IMR-90 (cell line): ENCODE results near the gene PPP3CB. TPM values are rescaled to one million over a fixed set of nuclear protein-coding genes. Genes with fewer than 3 reads are reported as not detected.

Source experiments
- ATAC-seq: fragments of 200-7000 bp; cut with Tn5 transposase; 2 replicates; pipeline ENCODE4 v1.9.1; 2020; ENCODE audit warnings: low read depth, mild to moderate bottlenecking, moderate library complexity
- BruUV-seq: library from RNA; stranded (reverse); fragments of 400-500 nt; replicated peaks from 2 replicates; lab custom pipeline; 2021; lab: Mats Ljungman, UMichigan
- CTCF ChIA-PET: fragments of 300-600 bp; formaldehyde crosslinking; extraction: SDS; loops from one replicate; lab custom pipeline; 2021; ENCODE audit warnings: antibody characterized with exemption; lab: Yijun Ruan, JAX
- POLR2A ChIA-PET: fragments of 300-600 bp; sonication (Branson Sonifier 250); formaldehyde crosslinking; loops from one replicate; lab custom pipeline; 2022; ENCODE audit warnings: antibody characterized with exemption; ENCODE audit not compliant: unreplicated experiment; lab: Charles Lee
- DNase-seq: peaks from one replicate; pipeline ENCODE4 v3.0.0; 2013
- H2AFZ ChIP-seq: replicated peaks from 2 replicates; pipeline ENCODE3; 2013; ENCODE audit warnings: low read length, mild to moderate bottlenecking; ENCODE audit not compliant: poor library complexity
- H2AK5ac ChIP-seq: 2 replicates; pipeline ENCODE4 v1.6.1; 2013; ENCODE audit warnings: low read depth, low read length, inconsistent platforms
- H2AK9ac ChIP-seq: replicated peaks from 2 replicates; pipeline ENCODE3; 2013; ENCODE audit warnings: mild to moderate bottlenecking, low read depth, low read length, moderate library complexity; ENCODE audit not compliant: poor library complexity
- H2BK120ac ChIP-seq: 2 replicates; pipeline ENCODE4 v1.6.1; 2013; ENCODE audit warnings: low read depth, low read length, inconsistent platforms
- H2BK15ac ChIP-seq: 3 replicates; pipeline ENCODE4 v1.6.1; 2013; ENCODE audit warnings: low read depth, low read length, inconsistent platforms
- H2BK20ac ChIP-seq: 2 replicates; pipeline ENCODE4 v1.6.1; 2013; ENCODE audit warnings: low read depth, mild to moderate bottlenecking, inconsistent platforms, low read length, moderate library complexity
- H2BK5ac ChIP-seq: 2 replicates; pipeline ENCODE4 v1.6.1; 2013; ENCODE audit warnings: mild to moderate bottlenecking, low read depth, low read length, inconsistent platforms; ENCODE audit not compliant: poor library complexity, severe bottlenecking
- H3K14ac ChIP-seq: replicated peaks from 2 replicates; pipeline ENCODE4 v1.6.1; 2013; ENCODE audit warnings: low read depth, low read length, inconsistent platforms
- H3K18ac ChIP-seq: 2 replicates; pipeline ENCODE4 v1.6.1; 2013; ENCODE audit warnings: low read depth, low read length, control low read depth
- H3K23ac ChIP-seq: 2 replicates; pipeline ENCODE4 v1.6.1; 2013; ENCODE audit warnings: low read depth, low read length, inconsistent platforms
- H3K27ac ChIP-seq: 2 replicates; pipeline ENCODE4 v1.5.1; 2013; ENCODE audit warnings: mild to moderate bottlenecking, control low read depth, low read length; ENCODE audit not compliant: insufficient read depth
- H3K27me3 ChIP-seq: 2 replicates; pipeline ENCODE4 v1.6.1; 2013; ENCODE audit warnings: low read length; ENCODE audit not compliant: control insufficient read depth, insufficient read depth
- H3K36me3 ChIP-seq: 2 replicates; pipeline ENCODE4 v1.6.1; 2013; ENCODE audit warnings: low read length, mixed read lengths; ENCODE audit not compliant: control insufficient read depth, insufficient read depth
- H3K4ac ChIP-seq: 2 replicates; pipeline ENCODE4 v1.6.1; 2013; ENCODE audit warnings: low read depth, low read length, inconsistent platforms
- H3K4me1 ChIP-seq: 2 replicates; pipeline ENCODE4 v1.6.1; 2013; ENCODE audit warnings: low read length, mixed read lengths; ENCODE audit not compliant: control insufficient read depth, insufficient read depth
- H3K4me2 ChIP-seq: 2 replicates; pipeline ENCODE4 v1.6.1; 2013; ENCODE audit warnings: low read depth, mild to moderate bottlenecking, control low read depth, low read length, moderate library complexity
- H3K4me3 ChIP-seq: 2 replicates; pipeline ENCODE4 v1.5.1; 2013; ENCODE audit warnings: low read depth, mild to moderate bottlenecking, control low read depth, low read length, moderate library complexity; ENCODE audit not compliant: insufficient read depth
- H3K56ac ChIP-seq: 2 replicates; pipeline ENCODE4 v1.6.1; 2013; ENCODE audit warnings: low read length, inconsistent platforms; ENCODE audit not compliant: insufficient read depth; ENCODE audit errors: extremely low read depth
- H3K79me1 ChIP-seq, 2 experiments: 2 replicates each; pipeline ENCODE4 v1.6.1; 2013; ENCODE audit warnings: low read length in 2 of 2, inconsistent platforms in 1 of 2, low read depth in 1 of 2
- H3K9ac ChIP-seq: 2 replicates; pipeline ENCODE4 v1.6.1; 2013; ENCODE audit warnings: low read depth, low read length, control low read depth
- H3K9me1 ChIP-seq: 2 replicates; pipeline ENCODE4 v1.6.1; 2013; ENCODE audit warnings: low read length, inconsistent platforms; ENCODE audit not compliant: insufficient read depth
- H3K9me3 ChIP-seq: 2 replicates; pipeline ENCODE4 v1.6.1; 2013; ENCODE audit warnings: low read length; ENCODE audit not compliant: control insufficient read depth, insufficient read depth
- H4K20me1 ChIP-seq: 2 replicates; pipeline ENCODE4 v1.6.1; 2013; ENCODE audit warnings: low read length, inconsistent platforms; ENCODE audit not compliant: insufficient read depth
- H4K5ac ChIP-seq: 2 replicates; pipeline ENCODE4 v1.6.1; 2013; ENCODE audit warnings: mild to moderate bottlenecking, low read depth, low read length, control low read depth
- H4K8ac ChIP-seq, 2 experiments: 2 replicates each; pipeline ENCODE4 v1.6.1; 2013; ENCODE audit warnings: low read depth in 2 of 2, low read length in 2 of 2, control low read depth in 1 of 2, inconsistent platforms in 1 of 2
- H4K91ac ChIP-seq: 2 replicates; pipeline ENCODE4 v1.6.1; 2013; ENCODE audit warnings: low read depth, low read length, inconsistent platforms; ENCODE audit not compliant: insufficient read depth
- BHLHE40 ChIP-seq: fragments of 150-350 bp; IDR thresholded peaks from 2 replicates; pipeline ENCODE4 v1.6.1; 2016; ENCODE audit warnings: mild to moderate bottlenecking, low read depth, low read length
- CEBPB ChIP-seq: IDR thresholded peaks from 2 replicates; pipeline ENCODE4 v1.6.1; 2012; ENCODE audit warnings: low read depth, low read length, improper control_type of control experiment
- CHD1 ChIP-seq: IDR thresholded peaks from 2 replicates; pipeline ENCODE4 v1.6.1; 2012; ENCODE audit warnings: low read depth, low read length, improper control_type of control experiment
- CTCF ChIP-seq: conservative IDR thresholded peaks from 2 replicates; pipeline ENCODE4 v1.5.1; 2012; ENCODE audit warnings: mild to moderate bottlenecking, low read depth, low read length, improper control_type of control experiment
- ELK1 ChIP-seq: fragments of 150-350 bp; IDR thresholded peaks from 2 replicates; pipeline ENCODE4 v1.6.1; 2016; ENCODE audit warnings: low read depth, mild to moderate bottlenecking, low read length, moderate library complexity, borderline replicate concordance
- FOS ChIP-seq: fragments of 150-350 bp; IDR thresholded peaks from 2 replicates; pipeline ENCODE4 v1.6.1; 2016; ENCODE audit warnings: low read depth, low read length
- MAFK ChIP-seq: IDR thresholded peaks from 2 replicates; pipeline ENCODE4 v1.6.1; 2012; ENCODE audit warnings: low read depth, low read length, improper control_type of control experiment
- MAZ ChIP-seq: IDR thresholded peaks from 2 replicates; pipeline ENCODE4 v1.6.1; 2012; ENCODE audit warnings: low read depth, mild to moderate bottlenecking, low read length, improper control_type of control experiment, moderate library complexity, borderline replicate concordance
- MXI1 ChIP-seq: IDR thresholded peaks from 2 replicates; pipeline ENCODE4 v1.6.1; 2012; ENCODE audit warnings: low read depth, mild to moderate bottlenecking, low read length, moderate library complexity, borderline replicate concordance
- NFE2L2 ChIP-seq: fragments of 150-350 bp; IDR thresholded peaks from 2 replicates; pipeline ENCODE4 v1.6.1; 2016; ENCODE audit warnings: low read depth, mild to moderate bottlenecking, low read length
- POLR2A ChIP-seq: IDR thresholded peaks from 2 replicates; pipeline ENCODE4 v1.6.1; 2012; ENCODE audit warnings: mild to moderate bottlenecking, low read depth, low read length
- RAD21 ChIP-seq: IDR thresholded peaks from 2 replicates; pipeline ENCODE4 v1.6.1; 2012; ENCODE audit warnings: low read length, improper control_type of control experiment
- RCOR1 ChIP-seq: IDR thresholded peaks from 2 replicates; pipeline ENCODE4 v1.6.1; 2012; ENCODE audit warnings: mild to moderate bottlenecking, low read length, improper control_type of control experiment; ENCODE audit not compliant: insufficient replicate concordance
- RFX5 ChIP-seq: IDR thresholded peaks from 2 replicates; pipeline ENCODE4 v1.8.0; 2012; ENCODE audit warnings: low read depth, mild to moderate bottlenecking, low read length, moderate library complexity
- SMC3 ChIP-seq: fragments of 150-350 bp; IDR thresholded peaks from 2 replicates; pipeline ENCODE4 v1.6.1; 2016; ENCODE audit warnings: low read depth, mild to moderate bottlenecking, antibody characterized with exemption, low read length, moderate library complexity
- USF2 ChIP-seq: fragments of 150-350 bp; IDR thresholded peaks from 2 replicates; pipeline ENCODE4 v1.6.1; 2017; ENCODE audit warnings: mild to moderate bottlenecking, antibody characterized with exemption, low read length, low read depth
- WGBS, 2 experiments: methylation state at CpG; one replicate each; pipeline versions ENCODE4 v1.1.5 to v1.1.7; 2013; ENCODE audit warnings: missing lambda C conversion rate in 2 of 2; ENCODE audit not compliant: insufficient read length in 1 of 2; ENCODE audit errors: extremely low coverage in 2 of 2; 5-methylcytosine and 5-hydroxymethylcytosine counted together
- dilution Hi-C: fragments of 300-500 bp; cut with HindIII; formaldehyde crosslinking; loops from one replicate; pipeline ENCODE4 v1.14.3; 2018; ENCODE audit warnings: low sequenced_read_pairs; ENCODE audit not compliant: unreplicated experiment
- in situ Hi-C: fragments of 300-500 bp; cut with MboI; formaldehyde crosslinking; loops from 3 replicates; pipeline ENCODE4 v1.14.3; 2019; ENCODE audit warnings: low sequenced_read_pairs, inconsistent platforms, mixed read lengths
- intact Hi-C: fragments of 100-400 bp; cut with micrococcal nuclease; formaldehyde crosslinking; loops from 2 replicates; pipeline ENCODE4 v1.10.0; 2022
- polyA plus RNA-seq, 3 experiments: library from polyadenylated mRNA; depleted of rRNA; stranded (reverse); fragments of >200 nt; gene quantifications; 2 replicates each; pipeline ENCODE4 v1.2.3, GENCODE V29; 2012; ENCODE audit warnings: low replicate concordance in 1 of 3
- total RNA-seq: library from RNA; depleted of rRNA; stranded (reverse); fragments of >200 nt; gene quantifications from 2 replicates; pipeline ENCODE4 v1.2.3, GENCODE V29; 2012

The PPP3CB gene
- total and polyA plus RNA-seq, 2 of the 4 experiments (the other 2 are of a cell fraction): 22.9 to 36.4 TPM

- H3K14ac ChIP-seq: no peak overlapping the region
- H3K27ac ChIP-seq: no peak overlapping the region
- no peak overlapping the region for H2BK15ac ChIP-seq
- H4K91ac ChIP-seq: no peak overlapping the region
- intact Hi-C loops: no loop called here
- no peak for TF ChIP-seq RFX5
- TF ChIP-seq MAFK: no peak
- no peak for TF ChIP-seq SMC3
- TF ChIP-seq ELK1: no peak
- no peak for TF ChIP-seq CHD1
- TF ChIP-seq RAD21: no peak
- TF ChIP-seq NFE2L2: no peak
- TF ChIP-seq MXI1: no peak
- no peak for TF ChIP-seq CEBPB
- TF ChIP-seq POLR2A: no peak
- no peak for TF ChIP-seq USF2
- no peak for TF ChIP-seq FOS
- TF ChIP-seq CTCF: no peak
- TF ChIP-seq MAZ: no peak
- TF ChIP-seq BHLHE40: no peak
- no peak for TF ChIP-seq RCOR1
- H3K9ac ChIP-seq: no peak overlapping the region
- H3K56ac ChIP-seq: no peak overlapping the region
- H3K18ac ChIP-seq: no peak overlapping the region
- H2AK5ac ChIP-seq: no peak overlapping the region
- H3K4me2 ChIP-seq: no peak overlapping the region
- dilution Hi-C loops: no loop called here
- ChIA-PET CTCF (no interaction called here), POLR2A (no interaction called here)
- peaks cover 2% of the 10 kb centered on the region; the same call in 1 of the 2 replicates for H3K9me1 ChIP-seq
- H2BK120ac ChIP-seq: no peak overlapping the region
- H2AFZ ChIP-seq: no peak overlapping the region
- DNase-seq (no peak), ATAC-seq (no peak)
- no peaks in the 10 kb centered on the region for H3K9me3 ChIP-seq
- no peaks in the 10 kb centered on the region for H3K4me1 ChIP-seq
- H4K5ac ChIP-seq: no peak overlapping the region
- H3K4ac ChIP-seq: no peak overlapping the region
- H3K4me3 ChIP-seq: no peak overlapping the region
- H2BK20ac ChIP-seq: no peak overlapping the region
- H4K8ac ChIP-seq: no peak overlapping the region
- H3K23ac ChIP-seq: no peak overlapping the region
- BruUV-seq: no TSS peak
- in situ Hi-C loops: no loop called here
- H3K79me1 ChIP-seq: peaks cover 14 to 41% of the 10 kb centered on the region in 2 experiments
- H4K20me1 ChIP-seq: peaks cover 19% of the 10 kb centered on the region; the same call in 1 of the 2 replicates
- peaks cover 11% of the 10 kb centered on the region for H3K36me3 ChIP-seq
- no peak overlapping the region for H2BK5ac ChIP-seq
- H3K27me3 ChIP-seq: no peaks in the 10 kb centered on the region
- no peak overlapping the region for H2AK9ac ChIP-seq
- no CpG with 5 or more reads among the region's 4 CpGs for WGBS, 2 experiments
These were observed 96.8 kb downstream of the PPP3CB start for GRCh38 chr10:73399063-73399462.
